Activated T-cell treated with anti-CD3 and anti-CD28 coated beads for 24 hours (primary cell): ENCODE results near the gene EPHX1.
"Not testable (repeated sequence)": the region's sequence is repeated elsewhere in the genome, so short reads cannot be mapped to it uniquely, and the experiment has no call there.

Experiments used
- DNase-seq: peaks from one replicate; pipeline ENCODE4 v3.0.0-alpha.2; 2020; ENCODE audit warnings: low read depth

The EPHX1 gene

DNA sequence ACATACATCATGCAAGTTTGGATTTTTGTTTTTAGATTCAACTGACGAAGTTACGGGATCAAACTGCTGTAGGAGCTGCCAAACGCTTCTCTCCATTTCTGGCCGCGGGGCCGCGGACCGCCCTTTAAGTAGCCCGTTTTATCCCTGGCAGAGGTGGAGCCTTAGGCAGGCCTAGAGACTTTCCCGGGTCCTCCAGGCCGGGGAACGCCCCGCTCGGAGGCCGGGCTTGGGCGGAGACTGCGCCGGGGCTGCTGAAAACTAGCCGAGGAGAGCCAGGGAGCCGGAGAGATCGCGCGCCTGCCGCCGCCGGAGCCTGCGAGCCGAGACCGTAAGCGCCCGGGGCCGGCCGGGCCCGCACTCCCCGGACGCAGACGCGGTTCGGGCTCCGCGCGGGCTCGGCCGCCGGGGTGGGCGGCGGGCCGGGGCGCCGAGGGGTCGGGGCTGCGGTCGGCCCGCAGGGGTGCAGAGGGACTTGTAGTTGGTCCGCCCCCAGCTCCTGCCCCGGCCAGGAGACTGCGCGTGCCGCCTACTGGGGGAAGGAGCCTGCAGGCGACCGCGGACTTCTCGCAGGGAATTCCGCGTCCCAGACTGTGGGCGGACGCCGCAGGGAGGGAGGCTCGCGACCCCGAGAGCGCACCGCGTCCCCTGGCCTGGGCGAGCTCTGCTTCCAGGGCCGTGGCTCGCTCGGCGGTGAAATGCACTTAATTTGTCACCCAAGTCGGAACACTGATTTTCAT, at the start of gene EPHX1:
Gene EPHX1, plus strand, starts transcription at position 283 of the 737 bp plus-strand sequence. CDS start 18,606 bp downstream, outside the sequence.
- DNase-seq: peak; percentile 70

DNA sequence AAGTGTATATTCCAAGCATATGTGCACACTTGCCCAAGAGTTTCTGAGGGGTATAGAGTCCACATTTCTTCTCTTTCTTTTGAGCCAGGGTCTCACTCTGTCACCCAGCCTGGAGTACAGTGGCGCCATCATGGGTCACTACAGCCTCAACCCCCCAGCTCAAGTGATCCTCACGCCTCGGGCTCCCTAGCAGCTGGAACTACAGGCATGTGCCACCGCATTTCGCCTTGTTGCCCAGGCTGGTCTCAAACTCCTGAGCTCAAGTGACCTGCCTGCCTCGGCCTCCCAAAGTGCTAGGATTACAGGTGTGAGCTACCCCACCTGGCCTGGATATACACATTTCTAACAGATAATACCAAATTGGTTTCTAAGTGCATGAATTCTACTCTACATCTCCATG, 49.4 kb upstream of the EPHX1 start:
- no peak for DNase-seq

DNA sequence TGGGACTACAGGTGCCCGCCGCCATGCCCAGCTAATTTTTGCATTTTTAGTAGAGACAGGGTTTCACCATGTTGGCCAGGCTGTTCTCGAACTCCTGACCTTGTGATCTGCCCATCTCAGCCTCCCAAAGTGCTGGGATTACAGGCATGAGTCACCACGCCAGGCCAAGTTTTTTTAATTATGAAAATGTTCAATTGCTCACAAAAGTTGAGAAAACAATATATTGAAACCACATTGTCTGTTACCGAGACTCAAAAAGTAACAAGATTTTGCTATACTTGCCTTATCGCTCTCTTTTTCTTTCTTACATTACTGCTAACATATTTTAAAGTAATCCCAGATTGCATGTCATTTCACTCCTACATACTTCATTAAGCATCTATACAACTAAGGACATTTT, 48.5 kb upstream of the EPHX1 start:
- not testable (repeated sequence) for DNase-seq

DNA sequence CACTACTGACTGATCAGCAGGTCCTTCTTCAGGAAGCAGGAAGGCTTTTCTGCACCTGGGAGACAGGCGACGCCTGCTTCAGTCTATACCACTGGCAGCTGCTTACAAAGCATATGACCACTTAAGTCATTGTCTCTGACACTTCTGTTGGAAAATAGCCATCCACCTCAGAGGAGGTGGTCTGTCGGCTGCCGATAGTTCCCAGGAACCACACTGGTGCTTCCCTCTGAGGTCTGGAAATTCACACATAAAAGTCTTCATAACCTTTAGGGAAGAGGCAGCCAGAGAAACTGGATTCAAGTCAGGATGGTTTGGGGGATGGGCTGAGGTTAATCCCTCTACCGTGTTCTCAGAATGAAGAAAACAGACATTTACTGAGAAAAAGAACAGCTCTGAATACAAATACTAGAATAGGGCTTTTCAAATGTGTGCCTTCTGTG, 47.9 kb upstream of the EPHX1 start:
- DNase-seq: no peak

DNA sequence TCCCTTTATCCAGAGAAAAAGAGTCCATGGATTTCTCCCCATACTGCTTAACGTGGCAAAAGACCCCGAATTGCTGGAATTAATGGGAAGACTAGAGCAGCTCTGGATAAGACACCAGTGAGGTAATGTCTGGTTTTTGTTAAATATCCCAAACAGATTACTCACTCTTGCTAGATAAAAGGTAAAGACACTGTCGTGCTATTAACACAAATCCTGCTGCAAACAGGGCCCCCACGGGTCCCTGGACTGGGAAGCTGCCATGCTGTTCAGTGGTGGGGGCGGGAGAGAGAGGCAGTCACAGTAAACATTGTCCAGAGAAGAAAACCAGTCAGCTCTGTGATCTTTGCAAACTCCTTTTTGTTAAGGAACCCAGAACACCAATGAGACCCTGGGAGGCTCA, 47.5 kb upstream of the EPHX1 start:
- no peak for DNase-seq

DNA sequence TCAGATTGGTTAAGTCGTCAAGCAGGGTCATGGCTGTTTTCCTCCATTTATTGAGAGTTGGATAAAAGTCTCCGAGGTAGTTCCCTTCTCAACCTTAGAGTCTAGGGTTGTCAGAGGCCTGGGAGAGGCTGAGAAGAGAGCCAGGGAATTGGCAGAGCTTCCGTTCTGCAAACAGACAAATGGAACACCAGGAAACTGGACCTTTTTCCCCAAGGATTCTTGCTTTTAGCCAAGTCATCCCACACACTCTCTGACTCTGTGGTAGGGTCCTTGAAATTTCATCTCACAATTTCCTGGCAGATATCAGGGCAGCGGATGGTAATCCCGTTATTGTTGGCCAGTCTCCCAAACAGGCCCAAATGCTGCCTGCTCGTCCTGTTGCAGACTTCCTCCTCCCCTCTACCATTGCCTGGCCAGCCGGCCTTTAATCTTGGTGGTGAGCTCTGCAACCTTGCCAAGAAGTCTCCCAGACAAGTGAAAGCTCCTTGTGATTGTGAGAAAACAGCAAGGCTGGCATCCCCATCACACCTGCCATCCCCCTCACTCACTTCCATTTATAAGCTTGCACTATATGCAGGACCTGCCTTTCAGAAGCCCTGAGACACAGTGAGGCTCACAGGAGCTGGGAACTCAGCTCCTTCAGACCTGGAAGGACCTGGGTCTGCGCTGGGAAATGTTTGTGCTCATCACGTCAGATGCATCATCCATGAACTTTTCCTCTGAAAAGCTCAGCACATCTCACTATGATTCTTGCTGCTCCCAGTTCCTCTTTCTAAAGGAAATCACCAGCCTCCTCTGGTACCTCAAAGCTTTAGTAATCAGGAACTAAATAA, 46.0 kb upstream of the EPHX1 start:
- DNase-seq: no peak

DNA sequence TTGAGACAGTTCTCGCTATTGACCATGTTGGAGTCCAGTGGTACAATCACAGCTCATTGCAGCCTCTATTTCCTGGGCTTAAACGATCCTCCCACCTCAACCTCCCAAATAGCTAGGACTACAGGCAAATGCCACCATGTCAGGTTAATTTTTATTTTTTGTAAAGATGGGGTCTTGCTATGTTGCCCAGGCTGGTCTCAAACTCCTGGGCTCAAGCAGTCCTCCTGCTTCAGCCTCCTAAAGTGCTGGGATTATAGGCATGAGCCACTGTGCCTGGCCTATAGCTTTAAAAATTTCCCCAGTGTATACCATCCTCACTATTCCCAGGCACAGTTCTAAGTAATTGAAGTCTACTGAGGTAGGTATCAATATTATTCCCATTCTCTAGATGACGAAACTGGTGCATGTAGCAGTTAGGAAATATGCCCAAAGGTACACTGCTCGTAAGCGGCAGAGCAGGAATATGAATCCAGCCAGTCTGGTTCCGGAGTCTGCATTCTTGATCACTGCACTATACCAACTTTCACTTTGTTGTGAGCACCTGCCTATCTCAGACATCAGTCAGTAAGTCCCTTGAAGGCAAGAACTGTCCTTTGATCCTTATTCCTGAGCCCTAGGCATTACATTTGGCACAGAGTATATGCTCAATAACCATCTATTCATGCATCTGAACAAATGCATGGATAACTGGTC, 43.8 kb upstream of the EPHX1 start:
- no peak for DNase-seq

DNA sequence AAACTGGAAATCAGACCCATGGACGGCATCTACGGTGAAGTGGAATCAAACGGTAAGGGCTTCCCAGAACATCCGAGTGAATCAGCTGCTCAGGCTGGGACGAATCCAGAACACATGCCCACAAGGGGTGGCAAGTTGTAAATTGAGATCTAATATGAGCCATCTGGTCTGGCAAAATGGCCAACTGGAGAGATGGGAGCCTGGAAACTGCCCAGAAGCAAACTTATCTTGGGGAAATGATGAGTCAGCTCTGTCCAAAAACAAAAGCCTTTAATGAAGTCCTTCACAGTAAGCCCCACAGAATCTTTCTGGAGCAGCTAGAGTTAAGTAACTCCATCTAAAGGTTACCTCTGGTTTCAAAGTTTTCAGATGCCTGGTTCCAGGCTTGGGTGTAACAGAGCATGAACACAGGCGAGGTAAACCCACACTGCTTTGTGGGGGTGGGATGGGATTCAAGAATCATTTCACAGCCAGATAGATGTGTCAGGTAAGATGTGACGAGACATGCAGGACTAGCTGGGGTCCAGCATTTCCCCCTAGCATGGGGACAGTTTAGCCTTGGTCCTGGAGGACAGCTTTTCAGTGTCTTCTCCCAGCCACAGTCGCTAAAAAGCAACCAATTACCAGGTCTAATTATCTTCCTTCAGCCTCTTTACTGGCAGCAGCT, 42.8 kb upstream of the EPHX1 start:
- DNase-seq: no peak

DNA sequence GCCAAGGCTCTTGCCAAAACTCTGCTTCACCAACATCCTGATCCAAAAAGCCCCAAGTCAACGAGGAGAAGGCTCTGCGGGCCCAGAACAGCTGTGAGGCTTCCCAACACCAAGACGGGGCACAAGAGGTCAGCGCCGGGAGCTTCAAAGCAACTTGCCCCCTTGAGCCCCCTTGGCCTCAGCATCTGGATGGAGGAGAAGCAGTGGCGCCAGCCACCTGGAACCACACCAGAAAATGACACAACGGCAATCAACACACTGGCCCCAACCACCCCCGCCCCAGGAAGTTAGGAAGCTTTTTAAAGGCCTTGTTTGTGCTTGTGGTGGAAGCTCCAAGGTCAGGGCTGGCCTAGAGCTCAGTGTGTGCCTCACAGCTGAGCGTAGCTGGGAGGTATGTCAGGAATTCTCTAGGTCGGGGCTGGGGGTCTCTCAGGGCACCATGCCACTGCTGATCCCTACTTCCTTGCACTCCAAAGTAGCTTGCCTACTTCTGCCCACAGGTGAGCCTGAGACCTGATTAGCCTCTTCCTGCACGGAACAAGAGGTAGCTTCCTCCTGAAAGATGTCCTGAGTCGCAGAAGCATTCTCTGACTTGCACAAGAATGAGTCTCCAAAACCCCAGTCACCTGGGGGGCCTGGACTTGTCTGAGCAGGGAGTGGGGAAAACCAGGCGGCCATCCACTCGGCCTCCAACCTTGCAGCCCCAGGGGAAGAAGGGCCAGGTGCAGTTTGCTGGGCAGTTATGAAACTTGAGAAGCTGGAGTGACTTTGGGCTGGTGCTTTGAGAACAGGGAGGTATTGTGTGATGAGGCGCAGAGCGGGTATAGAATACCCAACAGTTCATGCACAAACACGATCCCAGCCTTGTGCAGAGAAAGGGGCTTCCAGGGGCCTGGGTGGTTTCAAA, 42.0 kb upstream of the EPHX1 start:
- no peak for DNase-seq

DNA sequence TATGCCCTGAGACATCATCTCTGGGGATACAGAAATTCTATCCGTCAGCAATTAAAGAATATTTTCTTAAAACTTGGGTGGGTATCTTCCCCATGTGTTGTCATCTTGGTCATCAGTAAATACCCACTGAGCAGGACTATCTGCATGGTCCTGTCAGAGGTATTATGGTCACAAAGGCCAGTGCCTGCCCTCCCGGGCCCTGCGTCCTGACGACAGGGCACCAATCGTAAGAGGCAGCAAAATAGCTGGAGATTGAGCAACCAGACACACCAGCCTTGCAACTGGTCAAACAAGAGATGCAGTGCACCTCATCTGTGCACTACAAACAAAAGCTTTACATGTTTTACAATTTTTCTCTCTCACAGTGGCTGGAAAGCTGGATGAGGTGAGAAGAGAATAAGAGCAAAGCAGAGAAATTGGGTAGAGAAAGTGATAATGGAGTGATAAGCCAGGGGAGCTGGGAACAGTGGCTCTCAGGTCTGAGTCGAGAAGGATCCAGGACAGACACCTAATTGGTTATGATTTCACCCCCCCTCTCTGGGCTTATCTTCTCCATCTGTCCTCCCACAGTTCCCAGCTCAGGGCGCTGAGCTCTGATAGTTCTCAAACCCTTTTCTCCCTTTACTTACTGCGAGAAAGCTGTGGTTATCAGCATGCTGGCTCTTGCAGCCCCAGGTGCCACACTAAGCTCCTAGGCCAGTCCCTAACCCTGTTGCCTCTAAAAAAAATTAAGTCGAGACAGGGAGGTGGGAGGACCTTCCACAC, 41.1 kb upstream of the EPHX1 start:
- DNase-seq: no peak

DNA sequence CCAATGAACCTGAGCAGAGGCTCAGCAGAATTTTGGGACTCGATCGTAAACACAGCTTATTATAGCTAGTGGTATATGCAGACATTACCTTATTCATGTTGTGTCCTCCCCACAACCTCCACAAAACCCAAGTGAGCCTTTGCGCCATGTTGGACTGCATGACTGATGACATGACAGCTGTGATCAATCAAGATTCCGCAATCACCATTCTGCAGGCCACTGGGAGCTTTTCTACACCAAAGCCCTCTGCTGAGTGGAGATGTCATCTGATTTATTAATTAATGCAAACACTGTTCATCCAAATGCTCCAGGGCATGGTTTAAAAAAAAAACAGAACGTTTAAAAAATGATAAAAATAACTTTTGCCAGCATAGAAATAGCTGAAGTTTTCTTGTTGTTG, 40.2 kb upstream of the EPHX1 start:
- no peak for DNase-seq

DNA sequence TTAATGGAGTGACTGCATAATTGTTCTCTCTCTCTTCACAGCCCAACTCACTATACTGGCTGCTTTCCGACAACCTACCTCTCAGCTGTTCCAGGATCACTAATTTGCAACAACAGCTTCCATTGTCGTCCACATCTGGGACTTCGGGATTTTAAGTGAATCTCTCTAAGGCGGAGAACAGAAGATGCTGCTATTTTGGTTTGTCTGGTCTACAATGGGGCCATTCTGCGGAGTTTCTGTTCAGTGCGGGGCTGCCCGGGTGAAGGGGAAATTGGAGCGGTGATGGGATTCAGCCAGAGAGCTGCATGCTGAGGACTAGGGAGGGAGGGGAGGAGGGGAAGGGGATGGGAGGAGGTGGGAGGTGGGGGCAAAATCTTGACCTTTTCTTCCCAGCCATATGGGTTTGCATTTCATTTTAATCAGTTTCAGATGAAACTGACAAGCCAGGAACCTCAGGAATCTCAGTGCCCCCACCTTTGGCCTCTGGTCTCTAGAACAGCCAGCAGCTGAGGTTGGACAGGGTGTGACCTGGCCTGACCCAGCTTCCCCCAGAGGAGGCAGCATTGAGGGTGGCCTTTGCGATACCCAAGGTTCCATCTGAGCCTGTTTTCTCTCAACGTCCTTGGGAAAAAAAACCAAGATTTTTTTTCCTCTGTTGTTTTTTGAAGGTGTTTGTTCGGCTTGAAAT, 39.2 kb upstream of the EPHX1 start:
- DNase-seq: no peak

DNA sequence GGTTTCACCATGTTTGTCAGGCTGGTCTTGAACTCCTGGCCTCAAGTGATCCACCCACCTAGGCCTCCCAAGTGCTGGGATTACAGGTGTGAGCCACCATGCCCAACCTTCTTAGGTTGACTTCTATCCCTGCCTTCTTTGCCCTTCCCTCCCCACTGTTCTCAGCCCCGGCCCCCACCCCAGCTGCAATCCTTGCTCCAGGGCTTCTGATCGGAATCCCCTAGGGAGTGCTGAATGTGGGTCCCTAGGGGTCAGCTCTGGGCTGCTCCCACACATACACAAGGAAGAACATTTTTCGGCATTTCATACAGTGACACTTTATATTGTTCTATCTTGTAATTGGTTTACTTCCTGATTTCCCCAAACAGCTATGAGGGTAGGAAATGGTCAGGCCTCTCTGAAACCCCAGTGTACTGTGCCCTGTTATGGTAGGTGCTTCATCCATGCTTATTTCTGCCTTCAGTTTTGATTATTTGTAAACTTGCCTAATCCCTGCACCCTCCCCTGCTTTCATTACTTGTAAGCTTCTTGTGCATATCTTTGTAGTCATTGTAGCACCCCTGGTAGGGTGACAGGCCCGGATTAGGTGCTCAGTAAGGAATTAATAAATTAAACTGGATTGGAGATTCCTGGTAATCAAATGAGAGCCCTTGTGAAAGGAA, 38.1 kb upstream of the EPHX1 start:
- no peak for DNase-seq

DNA sequence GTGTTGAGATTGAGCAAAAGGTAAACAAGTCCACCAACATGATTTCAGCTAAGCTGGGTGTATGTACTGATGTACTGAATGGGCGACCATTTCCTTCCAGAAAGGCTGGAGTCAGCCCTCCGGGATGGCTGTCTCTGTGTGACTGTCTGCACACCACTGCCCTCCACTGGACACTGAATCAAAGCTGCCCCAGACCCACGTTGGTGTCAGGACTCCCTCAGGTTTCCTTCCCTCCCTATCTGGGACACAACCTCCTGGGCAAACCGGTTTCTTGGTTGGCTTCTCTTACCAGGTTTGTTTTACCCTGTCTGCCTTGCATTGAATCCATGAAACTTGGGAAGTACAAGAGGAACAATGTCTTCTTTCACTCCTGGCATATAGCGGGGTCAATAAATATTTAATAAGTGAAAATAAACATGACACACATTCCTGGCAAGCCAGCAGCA, 37.6 kb upstream of the EPHX1 start:
- DNase-seq: peak; percentile 10

DNA sequence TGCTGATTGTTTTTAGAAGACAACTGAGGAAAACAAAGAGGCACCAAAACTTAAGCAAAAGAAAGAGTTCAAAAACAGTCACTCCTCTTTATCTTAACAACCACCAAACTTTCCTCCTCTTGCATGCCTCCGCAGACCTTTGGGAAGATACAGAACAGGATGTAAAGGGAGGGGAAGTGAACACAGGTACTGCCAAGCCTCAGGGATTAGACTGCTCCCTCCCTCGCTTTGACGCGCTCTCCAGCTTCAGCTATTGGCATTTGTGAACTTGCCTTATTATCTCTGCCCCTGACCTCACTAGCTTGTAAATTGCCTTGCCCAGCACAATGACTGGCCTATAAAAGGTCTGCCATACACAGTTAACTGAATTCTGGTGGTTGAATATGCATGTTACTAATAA, 37.1 kb upstream of the EPHX1 start:
- no peak for DNase-seq

DNA sequence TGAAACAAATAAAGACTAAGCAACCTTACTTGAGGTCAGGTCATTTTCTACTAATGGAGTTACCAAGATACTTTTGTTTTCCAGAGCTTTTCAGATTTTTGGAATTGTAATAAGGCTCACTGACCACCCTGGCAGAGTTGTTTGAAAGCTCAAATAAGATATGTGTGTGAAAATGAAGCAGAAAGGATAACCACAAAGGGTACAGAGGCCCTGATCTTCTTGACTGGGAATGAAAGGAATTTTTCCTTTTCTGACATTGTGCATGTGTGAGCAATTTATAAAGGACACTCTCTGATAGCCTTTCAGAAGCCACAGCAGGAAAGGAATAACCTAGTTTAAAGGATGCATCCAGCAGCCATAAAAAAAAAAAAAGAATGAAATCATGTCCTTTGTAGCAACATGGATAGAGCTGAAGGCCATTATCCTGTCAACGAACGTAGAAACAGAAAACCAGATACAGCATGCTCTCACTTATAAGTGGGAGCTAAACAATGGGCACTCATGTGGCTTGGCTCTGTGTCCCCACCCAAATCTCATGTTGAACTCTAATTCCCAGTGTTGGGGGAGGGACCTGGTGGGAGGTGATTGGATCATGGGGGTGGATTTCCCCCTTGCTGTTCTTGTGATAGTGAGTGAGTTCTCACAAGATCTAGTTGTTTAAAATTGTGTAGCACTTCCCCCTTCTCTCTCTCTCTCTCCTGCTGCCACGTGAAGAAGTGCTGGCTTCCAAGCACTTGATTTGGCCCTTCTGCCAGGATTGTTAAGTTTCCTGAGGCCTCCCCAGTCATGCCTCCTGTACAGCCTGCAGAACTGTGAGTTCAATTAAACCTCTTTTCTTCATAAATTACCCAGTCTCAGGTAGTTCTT, 35.4 kb upstream of the EPHX1 start:
- DNase-seq: no peak

DNA sequence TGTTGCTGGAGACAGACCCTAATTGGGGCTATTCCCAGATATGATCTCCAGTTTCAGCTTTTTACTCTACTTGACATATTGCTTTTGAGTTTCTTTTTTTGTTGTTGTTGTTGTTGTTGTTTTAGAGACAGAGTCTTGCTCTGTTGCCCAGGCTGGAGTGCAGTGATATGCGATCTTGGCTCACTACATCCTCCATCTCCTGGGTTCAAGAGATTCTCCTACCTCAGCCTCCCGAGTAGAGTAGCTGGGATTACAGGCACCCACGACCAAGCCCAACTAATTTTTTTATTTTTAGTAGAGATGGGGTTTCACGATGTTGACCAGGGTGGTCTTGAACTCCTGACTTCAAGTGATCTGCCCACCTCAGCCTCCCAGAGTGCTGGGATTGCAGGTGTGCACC, 33.6 kb upstream of the EPHX1 start:
- no peak for DNase-seq

DNA sequence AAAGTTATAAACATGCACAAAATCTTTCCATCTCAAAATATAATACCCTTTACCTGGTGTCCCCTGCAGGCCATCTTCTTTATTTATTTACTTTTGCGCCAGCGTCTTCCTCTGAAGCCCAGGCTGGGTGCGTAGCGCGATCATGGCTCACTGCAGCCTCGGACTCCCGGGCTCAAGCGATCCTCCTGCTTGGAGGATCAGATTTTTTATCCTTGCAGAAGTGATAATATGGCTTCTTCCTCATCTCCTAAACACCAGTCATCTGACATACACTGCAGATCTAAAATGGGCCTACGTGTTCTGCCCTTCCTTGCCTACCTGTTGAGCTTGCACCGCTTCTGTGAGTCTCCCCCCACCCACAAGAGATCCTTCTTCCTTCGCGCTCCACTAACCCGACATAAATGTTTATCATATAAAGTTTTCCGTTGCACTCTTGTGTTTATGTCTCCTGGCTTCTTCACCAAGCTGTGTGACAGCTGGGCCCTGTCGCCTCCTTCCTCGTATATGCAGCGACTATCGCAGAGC, 32.8 kb upstream of the EPHX1 start:
- no peak for DNase-seq
